Fibroblast of pulmonary artery (primary cell): ENCODE data around the gene TTC19.
"Not testable (repeated sequence)": the region's sequence is repeated elsewhere in the genome, so short reads cannot be mapped to it uniquely, and the experiment has no call there.

Experiments used
- DNase-seq: peaks from one replicate; pipeline ENCODE4 v3.0.0-alpha.2; 2010; ENCODE audit warnings: low read depth
- H3K4me3 ChIP-seq: replicated peaks from 2 replicates; pipeline ENCODE4 v1.5.1; 2011; ENCODE audit warnings: low read depth, mild to moderate bottlenecking, control low read depth, low read length, moderate library complexity
- TF ChIP-seq, protein P1 (sequence below): IDR thresholded peaks from 2 replicates; pipeline ENCODE4 v1.5.1; 2011; ENCODE audit warnings: mild to moderate bottlenecking, control low read depth, low read length, inconsistent platforms; ENCODE audit errors: missing control alignments

TTC19 gene

DNA sequence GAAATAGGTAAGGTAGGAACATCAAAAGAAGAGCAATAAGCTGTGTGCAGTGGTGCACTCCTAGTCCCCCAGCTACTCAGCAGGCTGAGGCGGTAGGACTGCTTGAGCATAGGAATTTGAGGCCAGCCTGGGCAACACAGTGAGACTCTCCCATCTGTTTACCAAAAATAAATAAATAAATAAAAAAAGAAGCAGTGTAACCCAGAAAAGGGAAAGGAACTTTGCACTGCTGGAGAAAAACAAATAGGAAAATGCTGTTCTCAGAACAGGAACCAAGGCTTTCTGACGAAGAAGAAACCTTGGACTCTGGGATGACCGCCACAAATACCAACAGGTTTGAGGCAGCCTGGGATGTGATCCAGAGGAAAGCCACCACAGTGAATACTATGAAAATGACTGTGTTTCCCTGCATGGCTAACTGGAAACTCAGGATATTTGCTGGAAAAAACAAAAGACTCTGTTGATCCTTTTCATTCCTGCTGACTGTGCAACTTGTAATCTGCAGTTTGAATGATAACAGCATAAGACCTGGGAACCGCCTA, 41.2 kb downstream of the TTC19 start:
- no peak overlapping the region for H3K4me3 ChIP-seq
- DNase-seq: peak; percentile 70
- TF ChIP-seq, protein P1, sequence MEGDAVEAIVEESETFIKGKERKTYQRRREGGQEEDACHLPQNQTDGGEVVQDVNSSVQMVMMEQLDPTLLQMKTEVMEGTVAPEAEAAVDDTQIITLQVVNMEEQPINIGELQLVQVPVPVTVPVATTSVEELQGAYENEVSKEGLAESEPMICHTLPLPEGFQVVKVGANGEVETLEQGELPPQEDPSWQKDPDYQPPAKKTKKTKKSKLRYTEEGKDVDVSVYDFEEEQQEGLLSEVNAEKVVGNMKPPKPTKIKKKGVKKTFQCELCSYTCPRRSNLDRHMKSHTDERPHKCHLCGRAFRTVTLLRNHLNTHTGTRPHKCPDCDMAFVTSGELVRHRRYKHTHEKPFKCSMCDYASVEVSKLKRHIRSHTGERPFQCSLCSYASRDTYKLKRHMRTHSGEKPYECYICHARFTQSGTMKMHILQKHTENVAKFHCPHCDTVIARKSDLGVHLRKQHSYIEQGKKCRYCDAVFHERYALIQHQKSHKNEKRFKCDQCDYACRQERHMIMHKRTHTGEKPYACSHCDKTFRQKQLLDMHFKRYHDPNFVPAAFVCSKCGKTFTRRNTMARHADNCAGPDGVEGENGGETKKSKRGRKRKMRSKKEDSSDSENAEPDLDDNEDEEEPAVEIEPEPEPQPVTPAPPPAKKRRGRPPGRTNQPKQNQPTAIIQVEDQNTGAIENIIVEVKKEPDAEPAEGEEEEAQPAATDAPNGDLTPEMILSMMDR: no peak

DNA sequence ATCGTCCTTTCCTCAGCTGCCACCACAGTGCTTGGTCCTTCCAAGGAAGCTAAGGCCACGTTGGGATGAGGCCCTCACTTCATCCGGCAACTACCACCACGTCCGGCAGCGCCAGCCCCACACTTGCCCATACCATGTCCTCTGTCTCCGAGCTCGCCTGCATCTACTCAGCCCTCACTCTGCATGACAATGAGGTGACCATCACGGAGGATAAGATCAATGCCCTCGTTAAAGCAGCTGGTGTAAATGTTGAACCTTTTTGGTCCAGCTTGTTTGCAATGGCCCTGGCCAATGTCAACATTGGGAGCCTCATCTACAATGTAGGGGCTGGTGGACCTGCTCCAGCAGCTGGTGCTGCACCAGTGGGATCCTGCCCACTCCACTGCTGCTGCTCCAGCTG, 44.9 kb downstream of the TTC19 start:
- H3K4me3 ChIP-seq: no peak overlapping the region
- DNase-seq: no peak
- TF ChIP-seq, protein P1: no peak

DNA sequence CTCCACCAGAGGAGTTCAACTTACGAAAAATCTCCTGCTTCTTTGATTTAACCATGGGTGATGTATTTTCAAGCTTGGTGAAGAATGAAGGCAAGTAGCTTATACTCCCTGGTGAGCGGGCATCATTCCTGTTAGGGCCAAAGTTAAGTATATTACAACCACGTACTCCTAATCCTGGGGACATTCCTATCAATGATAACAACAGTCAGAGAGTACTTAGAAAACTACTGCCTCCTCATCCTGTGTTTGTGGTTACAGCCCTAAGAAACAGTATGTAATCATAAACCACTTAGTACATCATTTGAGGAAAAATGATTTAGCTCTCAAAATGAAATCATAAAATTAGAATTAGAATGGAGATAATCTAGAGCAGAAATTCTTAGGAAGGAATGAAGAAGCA, 47.3 kb downstream of the TTC19 start:
- no peak overlapping the region for H3K4me3 ChIP-seq
- DNase-seq: peak; percentile 25
- TF ChIP-seq, protein P1: no peak

DNA sequence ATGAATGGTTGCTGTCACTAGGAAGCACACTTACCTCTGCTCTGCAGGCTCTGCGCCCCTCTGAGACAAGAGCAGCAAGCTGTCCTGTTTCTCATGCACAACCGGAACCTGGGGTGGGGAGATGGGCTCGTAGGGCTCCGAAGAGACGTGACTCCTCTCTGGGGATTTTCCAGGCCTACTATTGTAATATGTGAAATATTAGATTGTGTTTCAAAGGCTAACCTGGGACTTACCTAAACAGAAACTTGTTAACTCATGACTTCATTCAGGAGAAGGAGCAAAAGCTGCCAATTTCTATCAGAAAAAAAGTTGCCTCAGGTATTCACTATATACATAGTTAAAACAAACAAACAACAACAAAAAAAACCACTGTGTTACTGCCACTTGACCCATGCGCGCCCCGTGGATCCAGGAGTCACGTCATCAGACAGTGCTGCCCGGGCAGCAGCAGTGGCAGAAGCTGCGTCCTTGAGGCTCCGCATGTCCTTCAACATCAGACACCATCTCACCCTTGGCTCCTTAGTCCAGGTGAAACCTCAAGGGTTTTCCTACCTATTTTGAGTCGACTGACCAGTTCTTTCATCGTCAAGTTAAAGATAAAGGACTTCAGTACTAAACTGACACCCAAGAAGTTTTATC, 49.3 kb downstream of the TTC19 start:
- no peak for DNase-seq
- no peak overlapping the region for H3K4me3 ChIP-seq
- TF ChIP-seq, protein P1: no peak

DNA sequence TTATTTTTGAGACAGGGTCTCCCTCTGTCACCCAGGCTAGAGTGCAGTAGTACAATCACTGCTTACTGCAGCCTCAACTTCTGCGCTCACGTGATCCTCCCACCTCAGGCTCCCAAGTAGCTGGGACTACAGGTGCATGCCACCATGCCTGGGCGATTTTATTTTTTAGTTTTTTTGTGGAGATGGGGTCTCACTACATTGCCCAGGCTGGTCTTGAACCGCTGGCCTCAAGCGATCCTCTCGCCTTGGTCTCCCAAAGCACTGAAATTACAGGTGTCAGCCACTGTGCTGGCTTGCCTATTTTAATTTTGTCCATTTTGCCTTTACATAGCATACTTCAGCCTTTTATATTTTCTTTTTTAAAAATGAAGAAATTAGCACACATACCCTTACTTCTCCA, 51.2 kb downstream of the TTC19 start:
- TF ChIP-seq, protein P1: no peak
- no peak for DNase-seq
- no peak overlapping the region for H3K4me3 ChIP-seq

DNA sequence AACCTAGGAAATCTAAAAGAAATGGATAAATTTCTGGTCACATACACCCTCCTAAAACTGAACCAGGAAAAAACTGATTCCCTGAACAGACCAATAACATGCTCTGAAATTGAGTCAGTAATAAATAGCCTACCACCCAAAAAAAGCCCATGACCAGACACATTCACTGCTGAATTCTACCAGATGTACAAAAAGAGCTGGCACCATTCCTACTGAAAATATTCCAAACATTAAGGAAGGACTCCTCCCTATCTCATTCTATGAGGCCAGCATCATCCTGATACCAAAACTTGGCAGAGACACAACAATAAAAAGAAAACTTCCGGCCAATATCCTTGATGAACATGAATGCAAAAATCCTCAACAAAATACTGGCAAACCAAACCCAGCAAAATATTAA, 52.9 kb downstream of the TTC19 start:
- DNase-seq: peak; percentile 65
- TF ChIP-seq, protein P1: no peak
- no peak overlapping the region for H3K4me3 ChIP-seq

DNA sequence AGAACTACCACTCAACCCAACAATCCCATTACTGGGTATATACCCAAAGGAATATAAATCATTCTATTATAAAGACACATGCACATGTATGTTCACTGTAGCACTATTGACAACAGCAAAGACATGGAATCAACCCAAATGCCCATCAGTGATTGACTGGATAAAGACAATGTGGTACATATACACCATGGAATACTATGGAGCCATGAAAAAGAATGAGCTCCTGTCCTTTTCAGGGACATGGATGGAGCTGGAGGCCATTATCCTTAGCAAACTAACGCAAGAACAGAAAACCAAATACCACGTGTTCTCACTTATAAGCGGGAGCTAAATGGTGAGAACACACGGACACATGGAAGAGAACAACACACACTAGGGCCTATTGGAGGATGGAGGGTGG, 55.5 kb downstream of the TTC19 start:
- not testable (repeated sequence) for DNase-seq, H3K4me3 ChIP-seq
